NB4 (cell line): ENCODE results near the gene OPCML.

Experiments
- DNase-seq: peaks from one replicate; pipeline ENCODE4 v3.0.0; 2010; ENCODE audit warnings: low read depth
- H3K4me3 ChIP-seq: one replicate; pipeline ENCODE4 v1.5.1; 2011; ENCODE audit warnings: mild to moderate bottlenecking, low read depth, low read length, moderate library complexity
- MYC ChIP-seq: IDR thresholded peaks from 2 replicates; pipeline ENCODE4 v1.6.1; 2011; ENCODE audit warnings: low read depth, low read length
- POLR2A ChIP-seq: IDR thresholded peaks from 2 replicates; pipeline ENCODE4 v1.6.1; 2011; ENCODE audit warnings: mild to moderate bottlenecking; ENCODE audit not compliant: insufficient read length; ENCODE audit errors: extremely low read depth
- TF ChIP-seq, protein P1 (sequence below): IDR thresholded peaks from 2 replicates; pipeline ENCODE4 v1.6.1; 2011; ENCODE audit warnings: low read depth, low read length
- TF ChIP-seq, protein P2 (sequence below): IDR thresholded peaks from one replicate; pipeline ENCODE4 v1.5.1; 2012; ENCODE audit warnings: low read depth, low read length

OPCML gene

DNA sequence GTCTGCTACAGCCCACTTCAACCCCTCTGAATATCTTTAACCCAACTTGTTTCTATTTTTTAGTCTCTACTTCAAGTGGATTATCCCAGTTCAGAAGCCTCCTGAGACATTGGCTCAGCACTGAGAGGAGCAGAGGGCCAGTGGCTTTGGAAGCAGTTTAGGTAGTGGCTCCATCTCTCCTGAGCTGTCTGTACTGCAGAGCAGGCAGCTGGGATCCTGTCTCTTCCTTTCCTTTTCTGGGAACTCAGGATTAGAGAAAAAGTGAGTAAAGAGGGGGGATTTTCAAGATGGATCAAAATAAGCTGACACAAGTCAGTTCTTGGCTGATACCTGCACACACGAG, 512.0 kb downstream of the OPCML start:
- DNase-seq = no peak
- TF ChIP-seq MYC (no peak), POLR2A (no peak)
- TF ChIP-seq, protein P1, sequence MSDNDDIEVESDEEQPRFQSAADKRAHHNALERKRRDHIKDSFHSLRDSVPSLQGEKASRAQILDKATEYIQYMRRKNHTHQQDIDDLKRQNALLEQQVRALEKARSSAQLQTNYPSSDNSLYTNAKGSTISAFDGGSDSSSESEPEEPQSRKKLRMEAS = no peak
- TF ChIP-seq, protein P2, sequence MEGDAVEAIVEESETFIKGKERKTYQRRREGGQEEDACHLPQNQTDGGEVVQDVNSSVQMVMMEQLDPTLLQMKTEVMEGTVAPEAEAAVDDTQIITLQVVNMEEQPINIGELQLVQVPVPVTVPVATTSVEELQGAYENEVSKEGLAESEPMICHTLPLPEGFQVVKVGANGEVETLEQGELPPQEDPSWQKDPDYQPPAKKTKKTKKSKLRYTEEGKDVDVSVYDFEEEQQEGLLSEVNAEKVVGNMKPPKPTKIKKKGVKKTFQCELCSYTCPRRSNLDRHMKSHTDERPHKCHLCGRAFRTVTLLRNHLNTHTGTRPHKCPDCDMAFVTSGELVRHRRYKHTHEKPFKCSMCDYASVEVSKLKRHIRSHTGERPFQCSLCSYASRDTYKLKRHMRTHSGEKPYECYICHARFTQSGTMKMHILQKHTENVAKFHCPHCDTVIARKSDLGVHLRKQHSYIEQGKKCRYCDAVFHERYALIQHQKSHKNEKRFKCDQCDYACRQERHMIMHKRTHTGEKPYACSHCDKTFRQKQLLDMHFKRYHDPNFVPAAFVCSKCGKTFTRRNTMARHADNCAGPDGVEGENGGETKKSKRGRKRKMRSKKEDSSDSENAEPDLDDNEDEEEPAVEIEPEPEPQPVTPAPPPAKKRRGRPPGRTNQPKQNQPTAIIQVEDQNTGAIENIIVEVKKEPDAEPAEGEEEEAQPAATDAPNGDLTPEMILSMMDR = no peak

DNA sequence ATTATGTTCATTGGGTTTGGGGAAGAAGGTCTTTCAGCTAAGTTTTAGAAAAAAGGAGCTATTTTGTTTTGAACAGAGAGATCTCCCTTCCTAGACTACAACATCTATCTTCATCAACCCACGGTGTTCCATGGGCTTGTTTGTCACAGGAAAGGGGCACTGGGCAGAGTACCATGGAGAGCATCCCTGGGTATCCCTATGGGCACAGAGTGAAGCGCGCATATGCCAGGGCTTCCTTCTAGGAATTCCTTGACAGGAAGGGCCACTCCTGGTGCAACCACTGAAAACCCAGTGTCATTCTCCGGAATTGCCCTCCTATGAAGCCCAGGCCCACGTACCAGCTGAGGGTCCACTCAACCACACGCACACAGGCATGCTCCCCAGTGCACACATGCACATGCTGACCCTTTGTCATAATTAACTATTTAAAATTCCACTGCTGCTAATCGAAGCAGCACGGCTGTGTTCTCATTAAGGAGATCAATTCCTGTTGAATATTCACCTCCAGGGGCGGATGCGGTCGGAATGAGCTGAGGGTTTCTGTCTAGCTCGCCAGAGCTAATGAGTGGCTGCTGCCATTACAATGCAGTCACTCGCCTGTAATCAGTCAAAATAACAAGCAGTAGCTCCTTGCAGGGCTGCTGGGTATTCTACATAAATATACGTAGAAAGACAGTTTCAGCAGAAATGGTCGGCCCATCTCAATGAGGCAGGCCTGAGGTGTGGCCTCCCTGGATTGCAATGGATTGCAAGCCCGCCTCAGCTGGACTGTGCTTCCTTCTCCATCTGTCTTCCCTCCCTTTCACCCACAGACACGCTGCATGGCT, 512.5 kb downstream of the OPCML start:
- no peak overlapping the region for H3K4me3 ChIP-seq
- no peak for DNase-seq
- TF ChIP-seq MYC (no peak), POLR2A (no peak)
- TF ChIP-seq, protein P1 = no peak

More for the DNA sequence above, 512.0 kb downstream of the OPCML start:
- H3K4me3 ChIP-seq = no peak overlapping the region

DNA sequence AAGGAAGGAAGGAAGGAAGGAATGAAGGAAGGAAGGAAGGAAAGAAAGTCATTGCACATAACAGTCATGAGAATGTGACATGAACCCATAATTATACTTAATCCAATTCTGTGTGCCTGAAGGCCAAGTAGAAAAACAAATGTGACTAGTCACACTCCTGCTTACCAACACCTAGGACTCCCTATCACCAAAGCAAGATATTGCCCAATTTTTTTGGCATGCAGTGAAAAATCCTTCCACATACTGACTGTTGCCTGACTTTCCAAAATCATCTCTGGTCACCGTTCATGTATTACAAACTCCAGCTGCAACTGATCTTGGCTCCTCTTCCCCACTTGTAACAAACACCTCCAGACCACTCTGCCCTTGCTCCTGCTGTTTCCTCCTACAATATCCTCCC, 516.8 kb downstream of the OPCML start:
- TF ChIP-seq MYC = no peak
- TF ChIP-seq, protein P1 = no peak
- TF ChIP-seq, protein P2 = no peak
- no peak overlapping the region for H3K4me3 ChIP-seq
- DNase-seq = no peak

DNA sequence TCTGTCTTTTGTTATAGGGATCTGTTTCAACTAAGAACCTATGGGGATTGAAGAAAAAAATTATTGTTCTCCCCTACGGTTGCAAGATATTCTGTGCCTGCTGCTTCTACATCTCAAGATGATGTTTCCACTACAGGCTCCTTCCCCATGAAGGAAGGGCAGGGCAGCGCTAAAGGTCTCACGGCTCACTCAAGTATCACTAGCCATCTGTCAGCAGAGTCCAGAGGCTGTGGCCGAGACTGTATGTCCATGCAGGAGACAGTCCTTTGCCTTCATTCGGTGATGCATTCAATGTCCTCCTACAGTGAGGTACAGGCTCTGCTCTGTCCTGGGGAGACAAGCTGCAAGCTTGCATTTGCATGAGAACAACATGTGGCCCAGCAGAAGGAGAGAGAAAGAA, 518.0 kb downstream of the OPCML start:
- no peak overlapping the region for H3K4me3 ChIP-seq
- no peak for DNase-seq
- TF ChIP-seq, protein P1 = no peak
- TF ChIP-seq POLR2A (no peak), MYC (no peak)
- TF ChIP-seq, protein P2 = no peak

DNA sequence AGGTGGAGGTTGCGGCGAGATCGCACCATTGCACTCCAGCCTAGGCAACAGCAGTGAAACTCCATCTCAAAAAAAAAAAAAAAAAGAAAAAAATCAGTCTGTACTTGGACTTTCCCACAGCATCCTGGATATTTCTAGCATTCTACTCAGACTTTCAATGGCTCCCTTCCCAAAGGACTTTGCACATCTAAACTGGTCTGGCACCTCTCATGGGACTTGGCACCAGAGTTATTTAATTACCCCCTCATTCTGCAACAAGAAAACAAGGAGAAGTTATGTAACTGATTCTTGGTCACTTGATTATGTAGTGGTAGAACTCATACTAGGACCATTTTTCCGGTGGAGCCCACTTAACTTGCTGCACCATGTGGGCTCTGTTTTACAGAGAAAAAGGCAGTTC, 519.5 kb downstream of the OPCML start:
- H3K4me3 ChIP-seq = no peak overlapping the region
- DNase-seq = no peak
- TF ChIP-seq, protein P2 = no peak
- TF ChIP-seq, protein P1 = no peak
- TF ChIP-seq MYC = no peak
- no peak for TF ChIP-seq POLR2A

DNA sequence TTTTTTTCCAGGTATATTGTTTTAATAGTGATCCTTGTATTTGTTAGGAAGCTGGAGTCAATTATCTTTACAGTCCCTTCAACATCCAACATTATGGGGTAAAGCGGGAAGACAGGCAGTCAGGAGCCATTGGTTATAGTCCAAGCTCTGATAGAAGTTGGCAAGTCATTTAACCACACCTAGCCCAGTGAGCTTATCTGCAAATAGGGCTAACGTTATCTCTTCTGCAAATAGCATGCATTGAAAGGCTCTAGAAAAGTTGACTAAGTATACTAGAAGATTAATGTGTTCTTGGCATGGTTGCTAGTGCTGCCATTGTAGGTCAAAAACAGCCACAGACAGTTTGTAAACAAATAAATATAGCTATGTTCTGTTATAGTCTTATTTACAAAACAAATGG, 520.7 kb downstream of the OPCML start:
- H3K4me3 ChIP-seq = no peak overlapping the region
- no peak for DNase-seq
- TF ChIP-seq, protein P2 = no peak
- no peak for TF ChIP-seq MYC
- no peak for TF ChIP-seq POLR2A
- TF ChIP-seq, protein P1 = no peak
